ENCODE data around the gene TMEM59L. TPM values are rescaled to one million over a fixed set of nuclear protein-coding genes. Genes with fewer than 3 reads are reported as not detected.
A peak's percentile ranks its signal among the peaks of the same experiment; 100 is the strongest.

The TMEM59L gene
- total RNA-seq, 1 donor from 2014 or later = 1.5 TPM

DNA sequence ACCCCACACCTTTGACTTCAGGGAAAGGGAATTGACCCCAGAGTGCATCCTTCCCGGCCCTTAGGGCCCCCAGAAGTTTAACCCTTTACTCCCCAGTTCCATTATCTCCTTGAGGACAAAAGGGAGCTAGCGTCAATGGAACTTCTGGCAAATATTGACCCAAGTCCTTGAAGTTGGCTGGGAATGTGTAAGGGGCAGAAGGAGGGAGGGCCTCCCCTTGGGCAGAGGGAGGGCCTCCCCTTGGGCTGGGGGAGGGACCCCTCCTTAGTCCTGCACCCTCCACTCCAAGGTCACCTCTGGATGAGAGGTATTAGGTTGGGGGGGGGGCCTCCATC is 3.0 kb upstream of the TMEM59L start:
- Histone ChIP-seq H3K36me3 (no peaks in the 10 kb centered on the region), H3K4me3 (no peak overlapping the region), H3K27ac (replicated peaks) (no peak overlapping the region), H3K9me3 (replicated peaks) (no peaks in the 10 kb centered on the region), H3K27me3 (ENCODE audit: low read depth) (peaks cover 96% of the 10 kb centered on the region), H3K4me1 (peaks cover 66% of the 10 kb centered on the region)
- intact Hi-C loops (cut with micrococcal nuclease) = no loop called here
- DNase-seq = no peak
- TF ChIP-seq, protein P1, sequence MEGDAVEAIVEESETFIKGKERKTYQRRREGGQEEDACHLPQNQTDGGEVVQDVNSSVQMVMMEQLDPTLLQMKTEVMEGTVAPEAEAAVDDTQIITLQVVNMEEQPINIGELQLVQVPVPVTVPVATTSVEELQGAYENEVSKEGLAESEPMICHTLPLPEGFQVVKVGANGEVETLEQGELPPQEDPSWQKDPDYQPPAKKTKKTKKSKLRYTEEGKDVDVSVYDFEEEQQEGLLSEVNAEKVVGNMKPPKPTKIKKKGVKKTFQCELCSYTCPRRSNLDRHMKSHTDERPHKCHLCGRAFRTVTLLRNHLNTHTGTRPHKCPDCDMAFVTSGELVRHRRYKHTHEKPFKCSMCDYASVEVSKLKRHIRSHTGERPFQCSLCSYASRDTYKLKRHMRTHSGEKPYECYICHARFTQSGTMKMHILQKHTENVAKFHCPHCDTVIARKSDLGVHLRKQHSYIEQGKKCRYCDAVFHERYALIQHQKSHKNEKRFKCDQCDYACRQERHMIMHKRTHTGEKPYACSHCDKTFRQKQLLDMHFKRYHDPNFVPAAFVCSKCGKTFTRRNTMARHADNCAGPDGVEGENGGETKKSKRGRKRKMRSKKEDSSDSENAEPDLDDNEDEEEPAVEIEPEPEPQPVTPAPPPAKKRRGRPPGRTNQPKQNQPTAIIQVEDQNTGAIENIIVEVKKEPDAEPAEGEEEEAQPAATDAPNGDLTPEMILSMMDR (IDR thresholded peaks at IDR 0.05; ENCODE audit: borderline replicate concordance) = no peak

DNA sequence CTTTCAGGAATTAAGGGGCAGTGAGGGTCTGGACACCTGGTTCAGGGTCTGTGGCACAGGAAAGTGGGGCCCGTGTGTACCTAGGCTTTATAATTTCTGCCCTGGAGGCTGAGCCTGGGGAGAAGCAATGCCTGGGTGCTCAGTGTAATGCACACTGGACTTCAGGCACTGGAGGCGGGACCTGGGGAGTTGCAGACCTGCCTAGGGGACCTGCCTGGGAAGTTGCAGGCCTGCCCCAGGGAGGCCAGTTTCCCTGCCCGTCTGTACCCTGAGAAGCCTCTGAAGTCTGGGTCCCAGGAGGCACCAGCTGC is 2.5 kb upstream of the TMEM59L start:
- Histone ChIP-seq H3K36me3 (no peaks in the 10 kb centered on the region), H3K27me3 (ENCODE audit: low read depth) (peaks cover 96% of the 10 kb centered on the region), H3K9me3 (replicated peaks) (no peaks in the 10 kb centered on the region), H3K4me1 (peaks cover 64% of the 10 kb centered on the region), H3K4me3 (no peak overlapping the region), H3K27ac (replicated peaks) (no peak overlapping the region)
- DNase-seq = no peak
- intact Hi-C loops (cut with micrococcal nuclease) = no loop called here
- TF ChIP-seq, protein P1 (IDR thresholded peaks at IDR 0.05; ENCODE audit: borderline replicate concordance) = no peak

DNA sequence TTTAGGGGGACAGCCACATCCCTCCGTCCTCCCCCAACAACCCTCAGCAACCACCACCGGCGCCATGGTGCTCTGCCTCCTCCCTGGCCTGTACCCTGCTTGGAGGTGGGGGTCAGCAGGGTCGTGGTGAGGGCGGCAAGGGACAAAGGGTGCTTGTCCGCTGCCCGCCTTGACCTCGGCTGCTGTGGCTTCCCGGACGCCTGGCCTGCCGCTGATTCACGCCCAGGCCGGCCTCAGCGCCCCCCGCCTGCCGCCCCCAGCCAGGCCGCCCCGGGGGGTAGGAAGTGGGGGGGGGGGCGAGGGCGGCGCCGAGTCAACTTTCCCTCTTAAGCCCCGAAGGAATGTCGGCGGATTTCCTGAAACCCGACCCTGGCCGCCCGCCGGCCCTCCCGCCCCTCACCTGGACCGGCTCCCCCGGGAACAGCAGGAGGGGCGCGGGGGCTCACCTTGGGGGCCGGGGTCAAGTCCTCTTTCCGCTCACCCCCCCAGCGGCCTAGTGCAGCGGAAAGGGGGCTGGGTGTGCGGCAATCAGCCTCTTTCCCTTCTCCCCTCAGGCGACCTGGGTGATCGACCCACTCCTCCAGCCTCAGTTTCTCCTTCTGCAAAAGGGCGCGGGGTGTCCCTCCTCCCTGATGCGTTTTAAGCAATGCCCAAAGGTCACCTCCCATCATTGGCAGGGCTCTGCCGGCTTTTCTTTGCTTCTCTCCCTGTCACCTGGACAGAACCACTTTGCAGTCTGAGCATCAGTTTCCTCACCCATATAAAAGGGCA is 1.9 kb upstream of the TMEM59L start:
- H3K4me1 ChIP-seq = peaks cover 58% of the 10 kb centered on the region
- TF ChIP-seq, protein P1 (IDR thresholded peaks at IDR 0.05; ENCODE audit: borderline replicate concordance) = no peak
- intact Hi-C loops (cut with micrococcal nuclease) = no loop called here
- H3K27me3 ChIP-seq (ENCODE audit: low read depth) = peaks cover 96% of the 10 kb centered on the region
- H3K36me3 ChIP-seq = no peaks in the 10 kb centered on the region
- H3K9me3 ChIP-seq (replicated peaks) = no peaks in the 10 kb centered on the region
- H3K4me3 ChIP-seq = peak overlapping the region; percentile 33
- no peak for DNase-seq
- H3K27ac ChIP-seq (replicated peaks) = no peak overlapping the region

DNA sequence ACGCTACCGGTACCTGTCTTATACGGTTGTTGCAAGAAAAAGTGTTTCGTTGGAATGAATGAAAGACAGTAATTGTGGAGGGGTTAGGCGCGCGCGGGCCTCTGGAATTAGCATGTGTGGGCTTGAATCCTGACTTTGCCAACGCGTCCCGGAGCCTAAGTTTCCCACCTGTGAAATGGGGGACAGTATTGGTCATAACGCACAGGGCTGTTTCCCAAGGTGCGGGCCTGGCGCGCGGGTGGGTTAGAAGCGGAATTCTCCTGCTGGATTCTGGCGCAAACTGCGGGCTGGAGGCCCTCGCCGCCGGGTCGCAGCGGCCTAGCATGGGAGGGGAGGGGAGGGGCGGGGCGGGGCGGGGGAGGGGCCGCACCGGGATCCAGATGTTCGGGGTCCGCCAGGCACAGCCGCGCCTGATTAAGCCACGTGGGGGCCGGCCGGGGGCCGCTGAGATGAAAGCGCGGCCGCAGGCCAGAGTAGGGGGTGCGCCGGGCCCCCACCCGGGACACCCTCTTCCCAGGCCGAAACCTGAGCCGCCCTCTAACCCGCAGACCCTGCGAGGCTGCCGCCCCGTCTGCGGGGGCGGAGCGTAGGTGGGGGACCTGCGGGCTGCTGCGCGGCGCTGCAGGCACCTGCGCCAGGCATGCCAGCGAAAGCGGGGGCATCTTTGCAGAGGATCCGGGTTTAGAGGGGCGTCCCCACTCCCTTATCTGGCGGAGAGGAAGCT is 1.2 kb upstream of the TMEM59L start:
- intact Hi-C loops (cut with micrococcal nuclease) = no loop called here
- no peaks in the 10 kb centered on the region for H3K9me3 ChIP-seq (replicated peaks)
- no peak overlapping the region for H3K27ac ChIP-seq (replicated peaks)
- H3K36me3 ChIP-seq = no peaks in the 10 kb centered on the region
- TF ChIP-seq, protein P1 (IDR thresholded peaks at IDR 0.05; ENCODE audit: borderline replicate concordance) = no peak
- peaks cover 97% of the 10 kb centered on the region for H3K27me3 ChIP-seq (ENCODE audit: low read depth)
- H3K4me3 ChIP-seq = peak overlapping the region; percentile 68
- no peak for DNase-seq
- H3K4me1 ChIP-seq = peaks cover 52% of the 10 kb centered on the region

DNA sequence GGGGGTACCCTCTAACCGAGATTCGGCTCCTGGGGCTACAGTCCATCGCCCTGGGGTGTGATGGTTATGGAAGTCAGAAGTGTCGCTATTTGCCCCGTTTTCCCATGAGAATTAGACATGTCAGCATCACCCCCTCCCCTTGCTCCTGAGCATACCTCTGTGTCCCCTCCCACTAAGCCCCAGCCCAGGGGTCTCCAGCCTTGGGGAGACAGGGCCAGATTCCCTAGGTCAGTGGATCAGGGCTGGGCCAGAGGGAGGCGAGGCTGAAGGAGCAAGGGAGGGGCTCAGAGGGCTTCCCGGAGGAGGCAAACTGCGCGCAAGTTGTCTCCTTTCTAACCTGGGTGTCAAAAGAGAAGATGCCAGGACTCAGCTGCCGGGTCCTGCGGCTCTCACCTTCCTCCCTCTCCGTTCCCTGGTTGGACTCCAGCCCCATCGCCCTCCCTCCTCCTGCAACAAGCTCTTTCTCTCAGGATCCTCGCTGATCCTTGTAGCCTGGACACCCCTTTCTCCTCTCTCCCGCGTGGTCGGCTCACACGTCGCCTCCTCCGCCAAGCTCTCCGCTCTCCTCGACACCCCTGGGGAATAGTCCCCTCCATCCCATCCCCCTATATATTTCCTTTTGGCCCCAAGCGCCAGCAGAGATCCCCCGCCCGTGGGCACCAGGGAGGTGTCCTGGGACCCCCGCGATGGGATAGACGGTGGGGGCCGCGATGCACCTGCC is 459 bp upstream of the TMEM59L start:
- H3K9me3 ChIP-seq (replicated peaks) = no peaks in the 10 kb centered on the region
- H3K36me3 ChIP-seq = no peaks in the 10 kb centered on the region
- H3K4me3 ChIP-seq = peak overlapping the region; percentile 68
- DNase-seq = no peak
- intact Hi-C loops (cut with micrococcal nuclease) = no loop called here
- H3K4me1 ChIP-seq = peaks cover 49% of the 10 kb centered on the region
- no peak overlapping the region for H3K27ac ChIP-seq (replicated peaks)
- TF ChIP-seq, protein P1 (IDR thresholded peaks at IDR 0.05; ENCODE audit: borderline replicate concordance) = no peak
- peaks cover 100% of the 10 kb centered on the region for H3K27me3 ChIP-seq (ENCODE audit: low read depth)

Data from left ventricle myocardium inferior (tissue), 1 donor.